HG02885 (cell line): ENCODE measurements around the gene NSUN4.
A peak's percentile ranks its signal among the peaks of the same experiment; 100 is the strongest.
"Not testable (repeated sequence)": the region's sequence is repeated elsewhere in the genome, so short reads cannot be mapped to it uniquely, and the experiment has no call there.

ENCODE experiments used
- ATAC-seq: cut with Tn5 transposase; IDR thresholded peaks from one replicate; pipeline ENCODE4 v1.9.1; 2021; ENCODE audit warnings: mild to moderate bottlenecking; ENCODE audit not compliant: unreplicated experiment, poor library complexity

Gene NSUN4

GRCh38 chr1:46340404-46341221, at the start of gene NSUN4:
Gene NSUN4 (plus strand): TSS chr1:46340807. CDS start chr1:46340827, 20 bp downstream.
- peak; percentile 76 for ATAC-seq

GRCh38 chr1:46295306-46295705, 45.3 kb upstream of the NSUN4 start:
- no peak for ATAC-seq

GRCh38 chr1:46298387-46298786, 42.2 kb upstream of the NSUN4 start:
- ATAC-seq: no peak

- ATAC-seq: no peak
These were observed 39.8 kb upstream of the NSUN4 start for GRCh38 chr1:46300673-46301405.

- no peak for ATAC-seq
These were observed 39.2 kb upstream of the NSUN4 start for GRCh38 chr1:46301406-46301807.

- peak; percentile 30 for ATAC-seq
These were observed 38.6 kb upstream of the NSUN4 start for GRCh38 chr1:46301808-46302640.

GRCh38 chr1:46302641-46303037, 38.0 kb upstream of the NSUN4 start:
- ATAC-seq: peak; percentile 13

- ATAC-seq: peak; percentile 78
These were observed 37.4 kb upstream of the NSUN4 start, which contains the start of the genes LRRC41 and UQCRH for GRCh38 chr1:46303038-46303871. Gene LRRC41 (minus strand): TSS chr1:46303616. CDS start chr1:46303322, 294 bp downstream. Gene UQCRH (plus strand): TSS chr1:46303698. CDS start chr1:46303767, 69 bp downstream.

GRCh38 chr1:46303872-46304326, 36.7 kb upstream of the NSUN4 start:
- ATAC-seq: no peak

GRCh38 chr1:46306159-46306530, 34.5 kb upstream of the NSUN4 start:
- ATAC-seq: no peak

- no peak for ATAC-seq
These were observed 31.0 kb upstream of the NSUN4 start for GRCh38 chr1:46309401-46310159.

GRCh38 chr1:46310321-46310720, 30.3 kb upstream of the NSUN4 start:
- no peak for ATAC-seq

- ATAC-seq: no peak
These were observed 24.8 kb upstream of the NSUN4 start for GRCh38 chr1:46315669-46316403.

GRCh38 chr1:46317323-46317722, 23.3 kb upstream of the NSUN4 start:
- ATAC-seq: no peak

GRCh38 chr1:46319301-46319700, 21.3 kb upstream of the NSUN4 start:
- not testable (repeated sequence) for ATAC-seq

GRCh38 chr1:46319960-46320914, 20.4 kb upstream of the NSUN4 start:
- ATAC-seq: not testable (repeated sequence)

- ATAC-seq: not testable (repeated sequence)
These were observed 18.4 kb upstream of the NSUN4 start for GRCh38 chr1:46322191-46322590.
